ENCODE measurements around the gene CA12. TPM values are rescaled to one million over a fixed set of nuclear protein-coding genes. Genes with fewer than 3 reads are reported as not detected.

CA12 gene
- total and polyA plus RNA-seq, 9 of the 15 experiments (the other 6 are each of a cell fraction or from before 2014, with no cell fraction given) = 0.01 to 0.78 (median 0.15) TPM; not detected in 1

DNA sequence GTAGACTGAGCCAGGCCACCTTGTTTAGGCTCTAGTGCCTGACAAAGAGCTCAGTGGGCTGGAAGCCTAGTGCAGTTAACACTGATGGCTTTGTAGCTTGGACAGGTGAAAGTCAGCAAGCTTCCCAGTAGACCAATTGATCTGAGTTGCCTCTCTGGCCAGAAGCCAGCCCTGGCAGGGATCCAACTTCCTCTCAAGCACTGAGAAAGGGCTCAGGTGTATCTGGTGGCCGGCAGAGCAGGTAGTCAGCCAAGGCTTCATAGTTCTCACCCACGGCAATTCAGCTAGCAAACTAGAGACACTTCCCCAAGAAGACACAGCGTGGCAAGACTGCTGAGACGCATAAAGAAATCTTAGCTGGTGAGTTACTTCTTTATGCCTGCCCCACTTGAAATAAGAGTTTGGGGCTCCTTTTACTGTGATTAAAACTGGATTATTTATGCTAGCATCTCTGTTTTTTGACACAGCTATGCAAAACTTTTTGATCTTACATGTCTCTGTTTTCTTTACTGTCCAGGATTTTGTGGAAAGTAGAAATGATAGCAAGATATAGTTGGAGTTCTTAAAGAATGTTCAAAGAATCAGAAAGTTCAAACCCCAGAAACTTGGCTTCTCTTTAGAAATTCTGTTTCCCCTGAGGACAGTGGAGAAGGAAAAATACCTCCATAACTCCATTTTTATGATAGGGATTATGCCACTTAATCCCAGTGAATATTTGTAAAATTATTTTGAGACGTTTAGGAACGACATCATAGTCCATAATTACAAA is 8.4 kb upstream of the CA12 start:
- POLR2A ChIA-PET = interaction anchor here (0.7 to 1.6 kb wide), 6 partner anchors 10 to 92 kb away, joined by 3 to 4 read pairs (median 3); no protein-coding TSS in a partner anchor
- Histone ChIP-seq H3K27me3 (ENCODE audit: control insufficient read depth in 2 of 2, insufficient read depth in 2 of 2, low read length in 2 of 2) (no peaks in the 10 kb centered on the region), H3K36me3 (ENCODE audit: control insufficient read depth, insufficient read depth, low read length) (no peaks in the 10 kb centered on the region), H3K4me1 (replicated peaks in 1 of 2; ENCODE audit: control insufficient read depth in 2 of 2, insufficient read depth in 2 of 2, low read length in 2 of 2) (peaks cover 17 to 46% of the 10 kb centered on the region in 2 experiments), H2AFZ (ENCODE audit: low read depth, low read length) (peak overlapping the region; percentile 25), H3K9me1 (ENCODE audit: control insufficient read depth, insufficient read depth, low read length) (no peaks in the 10 kb centered on the region), H3K79me2 (ENCODE audit: control insufficient read depth, insufficient read depth, low read length) (no peaks in the 10 kb centered on the region), H3K9me3 (replicated peaks; ENCODE audit: control insufficient read depth, insufficient read depth, low read depth, low read length) (no peaks in the 10 kb centered on the region), H3K27ac (ENCODE audit: extremely low read depth, low read depth, low read length) (no peak overlapping the region), H4K20me1 (replicated peaks; ENCODE audit: control insufficient read depth, insufficient read depth, low read length) (no peaks in the 10 kb centered on the region), H3K4me2 (ENCODE audit: insufficient read depth, low read length) (no peak overlapping the region), H3K4me3 (no peak overlapping the region), H3K9ac (ENCODE audit: insufficient read depth in 1 of 2, low read depth in 2 of 2, low read length in 2 of 2) (peak overlapping the region in 1 of 2 experiments; percentile 61; a peak in 1 of 4 replicates)
- peak in 3 of 4 experiments; percentile 31 to 50 (median 38) for DNase-seq (ENCODE audit: extremely low read depth in 1 of 4, low spot score in 3 of 4)
- FAIRE-seq = peak; percentile 44
- CTCF ChIA-PET (ENCODE audit: low intra/inter-chr PET ratio) = no interaction called here
- TF ChIP-seq NFIC (IDR thresholded peaks at IDR 0.05) (peak; percentile 95), FOXK1 (CRISPR knock-in tag; IDR thresholded peaks at IDR 0.05; ENCODE audit: borderline replicate concordance) (no peak), HNRNPK (IDR thresholded peaks at IDR 0.05; ENCODE audit: low read depth, low read length, poor library complexity, severe bottlenecking) (no peak), CTBP1 (IDR thresholded peaks at IDR 0.05; ENCODE audit: borderline replicate concordance) (peak; percentile 45; the same call in 1 of the 2 replicates), NFIX (CRISPR knock-in tag; IDR thresholded peaks at IDR 0.05; ENCODE audit: low read depth) (peak; percentile 45), TFAP4 (CRISPR knock-in tag; IDR thresholded peaks at IDR 0.05; ENCODE audit: borderline replicate concordance) (0 out of 2 replicates have a peak, but pooled peaks have one; percentile 13), ELF2 (CRISPR knock-in tag; IDR thresholded peaks at IDR 0.05) (0 out of 2 replicates have a peak, but pooled peaks have one; percentile 34)
- ATAC-seq = peak; percentile 6; the same call in 1 of the 3 replicates
- intact Hi-C loops (cut with micrococcal nuclease) (loop anchor here (5.0 kb wide), 1 partner anchor 48 kb away; no protein-coding TSS in a partner anchor), in situ Hi-C loops (cut with MboI) (no loop called here)
- WGBS (ENCODE audit: insufficient coverage, low coverage, missing lambda C conversion rate) = 38% methylated on average over 6 of the region's 6 CpGs
- no TSS peak for BruUV-seq (replicated peaks)
